HG03039 (cell line): ENCODE results near the gene PARP2.
"Not testable (repeated sequence)": the region's sequence is repeated elsewhere in the genome, so short reads cannot be mapped to it uniquely, and the experiment has no call there.

Source experiments
- ATAC-seq: cut with Tn5 transposase; IDR thresholded peaks from one replicate; pipeline ENCODE4 v1.9.1; 2021; ENCODE audit warnings: mild to moderate bottlenecking, moderate library complexity; ENCODE audit not compliant: unreplicated experiment

Gene PARP2, protein sequence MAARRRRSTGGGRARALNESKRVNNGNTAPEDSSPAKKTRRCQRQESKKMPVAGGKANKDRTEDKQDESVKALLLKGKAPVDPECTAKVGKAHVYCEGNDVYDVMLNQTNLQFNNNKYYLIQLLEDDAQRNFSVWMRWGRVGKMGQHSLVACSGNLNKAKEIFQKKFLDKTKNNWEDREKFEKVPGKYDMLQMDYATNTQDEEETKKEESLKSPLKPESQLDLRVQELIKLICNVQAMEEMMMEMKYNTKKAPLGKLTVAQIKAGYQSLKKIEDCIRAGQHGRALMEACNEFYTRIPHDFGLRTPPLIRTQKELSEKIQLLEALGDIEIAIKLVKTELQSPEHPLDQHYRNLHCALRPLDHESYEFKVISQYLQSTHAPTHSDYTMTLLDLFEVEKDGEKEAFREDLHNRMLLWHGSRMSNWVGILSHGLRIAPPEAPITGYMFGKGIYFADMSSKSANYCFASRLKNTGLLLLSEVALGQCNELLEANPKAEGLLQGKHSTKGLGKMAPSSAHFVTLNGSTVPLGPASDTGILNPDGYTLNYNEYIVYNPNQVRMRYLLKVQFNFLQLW

DNA sequence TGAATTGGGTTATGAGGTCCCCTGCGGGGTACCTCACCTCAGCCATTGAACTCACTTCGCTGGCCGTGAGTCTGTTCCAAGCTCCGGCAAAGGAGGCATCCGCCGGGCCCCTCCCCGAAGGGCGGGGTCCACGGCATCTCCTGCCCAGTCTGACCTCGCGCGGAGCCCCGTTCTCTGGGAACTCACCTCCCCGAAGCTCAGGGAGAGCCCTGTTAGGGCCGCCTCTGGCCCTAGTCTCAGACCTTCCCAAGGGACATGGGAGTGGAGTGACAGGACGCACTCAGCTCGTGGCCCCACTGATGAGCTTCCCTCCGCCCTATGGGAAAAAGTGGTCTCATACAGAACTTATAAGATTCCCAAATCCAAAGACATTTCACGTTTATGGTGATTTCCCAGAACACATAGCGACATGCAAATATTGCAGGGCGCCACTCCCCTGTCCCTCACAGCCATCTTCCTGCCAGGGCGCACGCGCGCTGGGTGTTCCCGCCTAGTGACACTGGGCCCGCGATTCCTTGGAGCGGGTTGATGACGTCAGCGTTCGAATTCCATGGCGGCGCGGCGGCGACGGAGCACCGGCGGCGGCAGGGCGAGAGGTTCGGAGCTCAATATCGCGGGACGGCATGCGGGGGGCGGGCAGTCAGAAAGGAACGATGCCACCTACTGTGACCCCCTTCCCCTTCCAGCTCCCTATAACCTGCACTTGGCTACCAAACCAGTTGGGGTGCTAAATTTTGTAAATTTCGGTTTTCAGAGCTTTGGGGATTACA lies at the start of gene PARP2:
Gene PARP2, plus strand, starts transcription at position 544 of the 770 bp plus-strand sequence. Its CDS starts 7 bp downstream, at position 551.
- ATAC-seq: peak; percentile 95

DNA sequence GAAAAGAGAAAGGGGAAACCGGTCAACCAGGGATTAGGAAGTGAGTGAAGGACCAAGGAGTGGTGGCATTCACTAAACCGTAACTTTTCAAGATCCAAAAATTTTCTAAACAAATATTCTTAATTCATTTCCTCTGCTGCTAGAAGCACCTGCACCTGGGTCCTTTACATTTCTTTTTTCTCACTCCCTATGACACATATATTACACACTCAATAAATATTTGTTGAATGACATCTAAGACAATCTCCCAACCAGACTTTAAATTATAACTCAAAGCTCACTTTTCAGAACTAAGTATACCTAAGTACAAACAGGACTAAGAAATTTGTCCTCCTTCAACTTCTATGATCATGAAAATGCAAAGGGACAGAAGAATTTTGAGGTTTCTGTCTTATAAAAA lies 48.8 kb upstream of the PARP2 start:
- no peak for ATAC-seq

DNA sequence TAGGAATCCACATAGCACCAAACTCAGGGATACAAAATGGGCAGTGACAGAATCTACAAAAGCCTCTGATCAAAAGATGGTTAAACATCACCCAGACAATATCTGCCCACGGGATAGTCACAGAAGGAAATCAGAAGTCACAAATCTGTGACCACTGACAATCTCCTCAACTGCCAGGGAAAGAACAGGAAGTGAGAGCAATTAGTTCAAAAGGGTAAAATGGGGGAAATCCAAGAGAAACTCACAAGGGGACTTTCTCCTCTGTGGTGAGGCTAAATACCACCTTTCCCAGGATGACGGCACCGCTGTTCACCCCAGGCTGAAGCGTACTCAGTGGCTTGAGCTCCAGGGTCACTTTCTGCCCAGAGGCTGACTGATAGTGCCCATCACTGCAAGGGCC lies 48.4 kb upstream of the PARP2 start:
- ATAC-seq: peak; percentile 90

DNA sequence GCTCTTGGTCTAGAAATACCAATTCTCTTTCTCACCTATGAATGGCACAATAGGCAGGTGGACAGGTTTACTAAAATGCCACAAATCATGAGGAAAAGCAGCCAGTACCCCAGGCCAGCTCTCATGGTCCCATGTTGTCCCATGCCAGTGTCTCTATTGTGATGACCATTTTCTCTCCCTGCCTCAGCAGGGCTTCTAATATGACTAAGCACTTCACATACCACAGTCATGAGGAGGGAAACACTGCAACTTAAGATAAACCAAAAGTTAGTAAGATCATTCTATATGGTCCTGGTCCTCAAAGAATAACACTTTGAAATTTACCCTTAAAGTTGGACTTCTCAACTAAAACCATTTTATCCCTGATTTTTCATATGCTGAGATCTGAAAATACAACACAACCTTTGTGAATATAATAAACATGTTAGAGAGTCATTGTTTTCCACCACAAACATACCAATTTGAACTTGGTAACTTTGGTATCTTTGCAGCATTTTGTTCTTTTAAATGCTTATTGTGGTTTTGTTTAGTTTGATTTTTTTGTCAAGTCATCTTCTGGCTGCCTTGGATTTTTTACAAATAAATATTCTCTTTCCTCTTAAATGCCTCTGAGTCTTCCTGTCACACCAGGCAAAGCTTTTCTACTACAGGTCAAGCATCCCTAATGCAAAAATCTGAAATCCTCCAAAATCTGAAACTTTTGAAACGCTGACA lies 41.2 kb upstream of the PARP2 start:
- ATAC-seq: no peak

DNA sequence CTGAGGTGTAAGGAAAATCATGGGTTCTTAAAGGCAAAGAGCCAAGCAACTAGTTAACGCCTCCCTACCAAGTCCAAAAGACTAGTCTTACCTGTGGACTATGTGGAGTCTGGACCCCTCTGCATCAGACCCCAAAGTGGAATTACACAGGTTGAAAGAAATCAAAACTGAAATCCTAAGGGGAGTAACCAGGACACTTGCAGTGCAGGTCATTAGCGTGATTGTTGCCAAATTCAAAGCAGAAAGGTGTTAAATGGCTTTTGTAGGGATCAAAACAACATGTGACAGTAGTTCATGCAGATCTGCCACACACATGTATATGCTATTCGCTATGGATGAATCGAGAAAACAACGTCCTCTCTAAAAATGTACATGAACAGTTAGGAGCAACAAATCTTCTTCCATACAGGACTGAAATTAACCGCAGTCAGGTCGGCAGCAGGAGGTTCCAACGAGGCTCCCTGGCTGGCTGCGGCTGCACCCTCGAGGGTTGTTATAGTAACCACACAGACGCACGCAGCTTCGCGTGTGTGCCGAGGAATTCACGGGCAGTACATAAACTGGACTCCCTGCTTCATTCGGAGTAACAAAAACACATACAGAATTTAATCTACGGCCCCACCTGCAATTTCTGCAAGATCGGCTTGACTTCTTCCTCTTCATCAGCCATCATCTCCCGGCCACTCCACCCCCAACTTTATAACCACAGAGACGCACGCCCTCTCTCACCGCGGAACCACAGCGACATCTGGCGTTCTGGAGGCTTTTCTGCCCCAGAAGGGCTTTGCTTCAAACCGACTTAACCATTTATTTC lies 38.0 kb upstream of the PARP2 start, which contains the start of gene TTC5:
Gene TTC5, minus strand, starts transcription at position 687 of the 814 bp plus-strand sequence. Its CDS starts 14 bp downstream, at position 673.
- ATAC-seq: peak; percentile 87

DNA sequence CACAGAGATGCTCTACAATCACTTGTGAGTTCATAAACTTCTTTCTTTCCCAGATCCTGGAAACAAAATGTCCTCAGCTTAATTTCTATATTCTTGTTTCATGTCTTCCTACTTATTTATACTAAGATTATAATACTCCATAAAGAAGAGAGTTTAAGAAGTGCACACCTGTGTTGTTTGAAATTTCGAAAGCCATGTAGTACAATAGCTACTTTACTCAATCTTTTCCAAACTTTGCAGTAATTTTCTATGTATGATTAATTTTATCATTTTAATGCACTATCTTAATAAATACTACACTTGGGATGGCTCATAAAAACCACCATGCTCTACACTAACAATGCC lies 37.4 kb upstream of the PARP2 start:
- no peak for ATAC-seq

DNA sequence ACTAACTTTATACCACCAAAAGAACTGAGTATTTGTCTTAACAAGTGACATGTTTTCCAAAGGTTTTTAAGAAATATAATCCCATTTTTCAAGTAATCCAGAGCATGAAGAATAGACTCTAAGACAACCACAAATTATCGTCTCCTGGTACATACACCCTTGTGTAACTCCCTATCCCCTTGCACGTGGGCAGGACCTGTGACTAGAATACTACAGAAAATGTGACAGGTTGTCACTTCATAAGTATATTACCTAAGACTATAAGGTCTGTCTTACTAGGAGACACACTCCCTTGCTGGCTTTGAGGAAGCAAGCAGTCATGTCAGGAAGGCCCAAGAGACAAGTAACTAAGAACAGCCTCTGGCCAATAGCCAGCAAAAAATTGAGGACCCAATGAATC lies 29.4 kb upstream of the PARP2 start:
- no peak for ATAC-seq

DNA sequence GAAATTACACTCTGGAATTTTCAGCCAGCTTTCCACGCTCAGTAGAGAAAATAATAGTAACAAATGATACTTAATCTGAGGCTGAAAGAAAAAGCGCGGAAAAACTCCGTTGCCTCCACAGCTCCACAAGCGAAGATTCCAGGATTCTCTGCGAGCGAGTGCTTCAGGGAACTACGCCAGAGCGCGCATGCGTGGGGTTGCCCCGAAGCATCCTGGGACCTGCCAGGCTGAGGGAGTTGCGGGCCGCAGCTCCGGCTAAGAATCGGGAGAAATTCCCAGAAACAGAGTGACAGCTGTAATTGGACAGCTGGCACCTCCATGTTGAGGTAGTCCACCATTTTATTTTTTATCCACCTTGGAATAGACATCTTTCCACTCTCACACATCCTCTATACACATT lies 25.7 kb upstream of the PARP2 start:
- ATAC-seq: no peak

DNA sequence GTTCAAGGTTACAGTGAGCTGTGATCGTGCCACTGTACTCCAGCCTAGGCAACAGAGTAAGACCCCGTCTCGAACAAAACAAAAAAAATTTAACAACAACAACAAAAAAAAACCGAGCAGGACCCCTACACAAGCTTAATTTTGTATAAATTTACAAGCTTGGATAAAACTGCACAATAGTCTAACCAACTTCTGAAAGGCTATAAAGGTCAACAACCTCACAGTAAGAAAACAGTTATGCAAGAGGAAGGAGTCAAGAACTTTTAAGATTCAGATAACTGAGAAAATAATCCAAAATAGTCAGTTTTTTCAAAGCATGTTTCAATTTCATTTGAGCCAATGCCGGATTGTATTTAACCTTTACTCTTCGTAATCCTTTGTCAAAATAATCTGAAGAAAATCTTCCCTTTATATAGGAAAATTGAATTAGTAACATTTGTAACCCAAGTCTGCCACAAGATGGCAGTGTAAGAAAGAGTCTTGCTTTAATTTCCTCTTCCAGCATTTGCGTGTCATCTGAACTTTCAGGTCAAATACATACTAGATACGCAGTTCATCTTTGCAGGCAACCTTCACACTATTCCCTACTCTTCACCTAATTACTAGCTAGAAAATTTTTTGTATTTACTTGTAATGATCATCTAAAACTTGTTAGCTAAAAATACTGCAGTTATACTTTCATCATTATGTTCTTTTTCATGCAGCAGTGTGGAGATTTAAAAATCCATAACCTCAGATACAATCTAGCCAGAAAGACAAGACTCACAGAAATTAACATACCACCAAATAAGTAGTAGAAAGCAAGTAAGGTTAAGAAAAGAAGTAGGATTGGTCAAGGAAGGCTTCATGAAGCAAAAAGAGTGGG lies 16.2 kb upstream of the PARP2 start:
- no peak for ATAC-seq

DNA sequence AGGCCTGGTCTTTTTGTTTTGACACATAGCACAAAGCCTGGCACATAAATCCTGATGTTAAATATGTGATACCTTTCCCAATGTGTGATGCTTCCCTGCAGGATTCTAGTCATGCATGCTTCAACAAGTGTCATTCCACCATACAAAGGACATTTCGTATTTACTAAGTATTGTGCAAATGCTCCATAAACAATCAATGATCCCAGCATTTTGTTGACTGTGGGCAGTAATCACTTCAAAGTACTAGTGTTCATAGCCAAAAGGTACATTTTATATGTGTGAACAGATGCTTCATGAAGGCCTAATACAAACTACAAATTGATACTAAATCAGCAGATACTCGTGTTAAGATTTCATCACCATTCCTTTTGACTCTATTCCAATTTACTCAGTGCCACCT lies 14.7 kb upstream of the PARP2 start:
- ATAC-seq: no peak

DNA sequence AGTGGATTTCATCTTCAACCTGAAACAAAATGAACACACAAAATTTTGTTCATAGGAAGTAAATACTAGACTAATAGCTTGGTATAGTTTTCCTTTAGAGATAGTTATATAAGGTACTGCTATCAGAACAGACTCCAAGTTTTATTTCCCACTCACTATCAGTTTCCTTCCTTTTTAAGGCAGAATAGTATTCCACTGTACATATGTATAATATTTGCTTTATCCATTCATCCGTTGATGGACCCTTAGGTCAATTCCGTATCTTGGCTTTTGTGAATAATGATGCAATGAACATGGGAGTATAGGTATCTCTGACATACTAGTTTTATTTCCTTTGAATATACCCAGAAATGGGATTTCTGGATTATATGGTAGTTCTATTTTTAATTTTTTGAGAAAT lies 14.1 kb upstream of the PARP2 start:
- no peak for ATAC-seq

DNA sequence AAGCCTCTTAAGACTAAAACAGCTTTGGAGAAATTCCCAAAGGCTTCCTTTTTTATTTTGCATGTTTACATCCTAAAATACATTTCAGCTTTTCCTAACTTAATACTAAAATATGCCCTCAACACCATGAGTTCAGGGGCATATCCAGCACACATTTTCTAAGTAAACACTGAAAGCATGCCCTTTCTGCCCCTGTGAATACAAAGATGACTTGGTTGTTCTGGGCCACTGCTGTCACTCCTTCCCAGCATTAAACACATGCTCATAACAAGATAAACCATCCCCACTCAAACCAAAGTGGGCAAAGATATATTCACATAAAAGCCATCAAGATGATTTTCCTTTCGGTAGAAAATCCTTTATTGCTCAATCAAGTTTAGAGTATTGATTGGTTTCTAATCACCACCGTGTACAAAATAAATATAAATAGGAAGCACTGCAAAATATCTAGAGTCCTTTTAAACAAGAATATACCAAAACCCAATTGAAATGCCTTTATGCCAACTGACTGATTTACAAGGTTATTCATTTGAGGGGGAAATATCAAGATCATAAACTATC lies 12.3 kb upstream of the PARP2 start:
- no peak for ATAC-seq

DNA sequence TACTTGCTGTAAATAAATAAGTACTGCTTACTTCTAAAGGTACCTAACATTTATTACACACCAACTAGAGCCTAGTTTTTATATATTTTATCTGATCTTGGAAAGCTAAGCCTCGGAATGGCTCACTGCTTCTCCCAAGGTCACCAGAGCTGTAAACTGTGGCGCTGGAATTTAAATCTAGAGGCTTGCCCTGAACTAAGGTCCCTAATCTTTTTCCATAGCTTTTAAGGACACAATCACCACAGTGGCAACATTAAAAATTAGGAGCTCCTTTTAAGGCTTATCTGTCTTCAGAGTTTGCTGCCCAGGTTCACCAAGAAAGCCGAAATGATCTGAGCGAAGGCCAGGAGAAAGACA lies 11.0 kb upstream of the PARP2 start:
- ATAC-seq: no peak

DNA sequence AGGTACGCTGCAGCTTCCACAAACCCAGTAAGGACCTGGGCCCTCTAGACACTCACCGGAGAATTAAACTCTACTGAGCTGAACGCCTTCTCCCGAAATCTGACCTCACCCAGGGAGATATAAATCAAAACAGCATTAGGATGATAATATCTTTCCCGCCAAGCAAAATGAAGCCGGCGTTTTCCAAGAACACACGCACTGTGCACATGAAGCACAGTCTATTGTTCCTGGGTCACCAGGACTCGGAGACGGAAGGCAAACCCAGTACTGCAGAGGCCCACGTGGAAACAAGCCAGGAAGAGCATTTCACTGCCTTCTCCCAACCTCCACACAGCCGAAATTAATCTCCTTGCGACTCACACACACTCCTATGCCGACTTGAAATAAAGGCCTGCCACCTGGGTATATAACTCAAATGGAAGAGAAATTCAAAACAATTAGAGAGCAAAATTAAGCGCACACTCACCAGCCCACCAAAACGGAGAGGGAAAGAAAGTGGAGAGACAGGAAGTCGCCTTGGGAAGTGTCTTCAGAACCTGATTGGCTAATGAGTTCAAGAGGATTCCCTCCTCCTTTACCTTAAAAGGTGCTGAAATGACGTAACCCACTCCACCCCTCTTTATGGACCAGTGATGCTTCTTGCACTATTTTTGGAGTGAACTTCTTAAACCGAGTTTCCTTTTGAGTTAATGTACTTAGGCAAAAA lies 10.5 kb upstream of the PARP2 start, which contains the start of gene CCNB1IP1:
Gene CCNB1IP1, minus strand, starts transcription at position 492 of the 706 bp plus-strand sequence. CDS start 16,756 bp downstream, outside the sequence.
- ATAC-seq: peak; percentile 97

DNA sequence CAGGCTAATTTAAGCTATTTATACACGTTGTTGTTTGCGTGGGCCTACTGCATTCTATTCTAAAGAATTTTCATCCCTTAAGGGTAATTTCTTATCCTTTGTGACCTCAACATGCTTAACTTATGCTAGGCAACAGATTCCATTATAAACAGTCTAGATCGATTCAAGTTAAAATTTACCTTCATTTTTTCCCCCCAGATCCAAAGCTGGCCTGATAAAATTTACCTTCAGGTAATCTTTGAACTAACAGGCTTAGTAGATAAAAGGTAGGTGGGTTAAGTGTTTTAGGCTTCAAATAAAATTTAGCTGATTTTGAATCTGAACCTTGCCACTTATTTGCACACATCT lies 10.0 kb upstream of the PARP2 start:
- ATAC-seq: no peak

DNA sequence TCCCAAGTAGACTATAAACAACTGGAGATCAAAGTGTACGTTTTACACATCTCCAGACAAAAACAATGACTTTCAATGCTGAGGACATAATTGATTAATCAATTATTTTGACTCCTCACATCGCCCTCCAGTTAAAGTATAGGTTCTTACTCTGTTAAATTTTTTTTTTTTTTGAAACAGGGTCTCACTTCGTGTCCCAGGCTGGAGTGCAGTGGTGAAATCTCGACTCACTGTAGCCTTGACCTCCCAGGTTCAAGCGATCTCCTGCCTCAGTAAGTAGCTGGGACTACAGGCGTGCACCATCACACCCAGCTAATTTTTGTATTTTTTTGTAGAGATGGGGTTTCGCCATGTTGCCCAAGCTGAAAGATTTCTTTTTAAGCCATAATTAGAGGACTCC lies 9.4 kb upstream of the PARP2 start:
- no peak for ATAC-seq

DNA sequence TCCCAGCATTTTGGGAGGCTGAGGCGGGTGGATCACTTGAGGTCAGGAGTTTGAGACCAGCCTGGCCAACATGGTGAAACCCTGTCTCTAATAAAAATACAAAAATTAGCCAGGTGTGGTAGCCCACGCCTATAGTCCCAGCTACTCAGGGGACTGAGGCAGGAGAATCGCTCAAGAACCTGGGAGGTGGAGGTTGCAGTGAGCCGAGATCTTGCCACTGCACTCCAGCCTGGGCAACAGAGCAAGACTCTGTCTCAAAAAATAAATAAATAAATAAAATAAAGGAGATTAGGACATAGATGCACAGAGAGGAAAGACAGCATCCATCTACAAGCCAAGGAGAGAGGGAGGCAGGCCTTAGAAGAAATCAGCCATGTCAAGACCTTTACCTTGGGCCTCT lies 2.4 kb upstream of the PARP2 start:
- ATAC-seq: not testable (repeated sequence)

DNA sequence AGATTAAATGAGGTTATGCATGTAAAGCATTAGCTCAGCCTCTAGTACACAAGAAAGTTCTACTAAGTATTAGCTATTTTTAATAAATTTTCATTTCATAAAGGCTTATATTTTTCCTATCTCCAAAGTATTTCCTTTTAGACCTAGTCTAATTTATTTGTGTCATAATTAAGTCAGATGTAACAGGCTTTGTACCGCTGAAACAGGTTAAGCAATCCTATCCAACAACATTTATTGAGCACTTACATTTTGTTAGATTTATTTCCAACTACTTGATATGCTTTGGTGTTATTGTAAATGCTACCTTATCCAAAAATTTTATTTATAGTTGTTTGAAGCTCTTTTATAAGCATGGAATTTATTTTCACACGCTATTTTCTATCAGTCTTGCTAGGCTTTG lies 1.8 kb upstream of the PARP2 start:
- ATAC-seq: no peak

DNA sequence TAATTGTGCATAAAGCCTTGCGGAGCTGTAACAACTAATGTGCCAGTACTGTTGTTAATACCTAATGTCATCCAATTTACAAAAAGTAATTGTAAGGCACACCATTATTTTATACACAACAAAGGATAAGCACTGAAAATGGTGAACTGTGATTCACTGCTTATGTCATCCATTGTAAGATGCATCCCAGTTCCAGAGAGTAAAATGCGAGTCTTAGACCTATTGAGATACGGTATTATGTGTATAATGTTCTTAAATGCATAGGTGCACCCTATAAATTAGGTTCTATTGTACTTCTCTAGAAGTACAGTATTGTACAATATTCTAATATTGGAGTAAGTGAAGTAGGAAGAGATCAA lies 406 bp downstream of the PARP2 start:
- no peak for ATAC-seq
